ELF-1 (cell line): ENCODE data around the gene CAGE1.
A peak's percentile ranks its signal among the peaks of the same experiment; 100 is the strongest.
"Not testable (repeated sequence)": the region's sequence is repeated elsewhere in the genome, so short reads cannot be mapped to it uniquely, and the experiment has no call there.

Source experiments
- DNase-seq: peaks from one replicate; pipeline ENCODE4 v3.0.0-alpha.2; 2016; ENCODE audit warnings: low read depth, low spot score

The CAGE1 gene

GRCh38 chr6:7339007-7339732 lies 50.4 kb downstream of the CAGE1 start:
- peak; percentile 81 for DNase-seq

GRCh38 chr6:7338031-7338430 lies 51.5 kb downstream of the CAGE1 start:
- no peak for DNase-seq

DNA sequence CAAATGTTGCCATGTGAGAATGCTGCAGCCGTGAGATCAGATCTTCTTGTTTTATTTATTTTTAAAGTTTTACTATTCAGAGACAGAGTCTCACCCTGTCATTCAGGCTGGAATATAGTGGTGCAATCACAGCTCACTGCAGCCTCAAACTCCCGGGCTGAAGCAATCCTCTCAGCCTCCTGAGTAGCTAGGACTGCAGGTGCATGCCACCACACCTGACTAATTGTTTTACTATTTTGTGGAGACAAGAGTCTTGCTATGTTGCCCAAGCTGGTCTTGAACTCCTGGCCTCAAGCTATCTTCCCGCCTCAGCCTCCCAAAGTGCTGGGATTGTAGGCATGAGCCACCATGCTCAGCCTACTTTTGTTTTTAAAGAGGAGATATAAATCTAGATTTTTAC lies 54.0 kb downstream of the CAGE1 start:
- no peak for DNase-seq

DNA sequence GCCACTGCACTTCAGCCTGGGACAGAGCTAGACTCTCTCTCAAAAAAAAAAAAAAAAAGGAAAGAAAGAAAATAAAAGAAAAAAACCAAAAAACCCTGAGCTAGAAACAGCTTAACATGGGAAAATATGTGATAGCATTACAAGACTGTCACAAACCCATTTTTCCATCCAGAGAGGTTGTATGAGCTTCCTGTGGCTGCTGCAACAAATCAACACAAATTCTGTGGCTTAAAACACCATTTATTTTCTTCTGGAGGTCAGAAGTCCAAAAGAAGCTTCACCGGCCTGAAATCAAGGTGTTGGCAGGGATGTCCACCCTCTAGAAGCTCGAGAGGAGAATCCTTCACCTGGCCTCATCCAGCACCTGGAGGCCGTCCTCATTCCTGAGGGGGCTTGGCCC lies 54.9 kb downstream of the CAGE1 start:
- DNase-seq: no peak

DNA sequence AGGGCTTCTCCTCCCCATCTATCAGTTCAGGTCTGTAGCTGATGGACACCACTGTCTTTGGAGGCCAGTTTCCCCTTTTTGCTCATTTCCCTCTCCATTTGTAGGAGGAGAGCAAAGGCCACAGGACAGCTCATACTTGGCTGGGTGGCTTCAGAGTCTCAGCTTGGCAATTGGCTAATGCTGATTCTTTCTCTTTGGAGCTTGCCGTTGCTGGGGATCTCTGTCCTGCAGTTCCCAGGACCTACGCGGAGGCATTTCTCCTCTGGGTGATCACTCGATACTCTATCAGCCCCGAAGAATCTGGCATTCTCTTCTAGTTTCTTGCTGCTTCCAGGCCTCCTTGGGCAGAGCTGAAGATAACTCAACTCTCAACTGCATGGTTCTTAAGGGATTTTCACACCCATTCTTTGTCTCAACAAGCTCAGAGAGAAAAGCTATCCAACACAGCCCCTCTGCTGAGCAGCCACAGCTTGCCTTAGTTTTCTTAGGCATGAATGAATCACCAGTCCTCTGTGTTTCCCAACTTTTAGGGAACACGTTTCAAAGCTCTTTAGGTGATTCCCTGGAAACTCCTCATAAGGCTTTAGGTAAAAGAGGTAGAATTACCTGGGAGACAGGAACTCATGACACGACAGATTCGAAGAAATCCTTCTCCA lies 57.3 kb downstream of the CAGE1 start:
- DNase-seq: no peak

DNA sequence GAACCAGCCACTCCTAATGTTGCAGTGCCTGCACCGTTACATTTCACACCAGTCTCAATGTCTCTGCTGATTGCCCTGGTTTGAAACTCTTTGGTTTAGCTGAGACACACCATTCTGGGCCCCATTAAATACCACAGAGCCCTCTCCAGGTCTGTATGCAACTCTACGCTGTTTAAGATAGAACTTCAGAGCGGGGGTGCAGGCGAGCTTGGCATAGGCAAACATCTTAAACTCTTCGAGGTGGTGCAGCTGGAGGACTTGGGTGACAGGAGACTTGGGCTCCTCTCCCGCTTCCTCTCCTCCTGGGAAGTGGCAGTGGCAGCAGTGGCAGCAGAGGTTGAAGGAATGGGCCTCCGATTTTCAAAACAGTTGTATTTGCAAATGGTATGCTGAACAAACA lies 58.1 kb downstream of the CAGE1 start:
- no peak for DNase-seq

DNA sequence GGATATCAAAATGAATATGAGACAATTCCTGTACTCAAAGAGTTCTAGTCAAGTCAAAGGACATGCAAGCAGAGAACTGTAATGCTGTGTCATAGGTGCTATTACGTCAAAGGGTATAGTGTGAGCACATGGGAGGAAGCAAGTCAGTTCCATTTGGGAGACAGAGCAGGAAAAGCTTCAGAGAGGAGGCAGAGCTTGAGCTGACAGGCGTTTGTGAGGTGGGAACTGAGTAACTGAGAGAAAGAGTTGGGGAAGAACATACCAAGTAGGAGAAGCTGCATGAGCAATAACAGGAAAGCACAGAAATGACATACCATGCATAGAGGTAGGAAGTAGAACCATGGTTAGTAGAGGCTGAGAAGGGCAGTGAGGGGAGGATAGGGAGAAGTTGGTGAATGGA lies 61.3 kb downstream of the CAGE1 start:
- no peak for DNase-seq

GRCh38 chr6:7325750-7326149 lies 63.8 kb downstream of the CAGE1 start:
- no peak for DNase-seq

DNA sequence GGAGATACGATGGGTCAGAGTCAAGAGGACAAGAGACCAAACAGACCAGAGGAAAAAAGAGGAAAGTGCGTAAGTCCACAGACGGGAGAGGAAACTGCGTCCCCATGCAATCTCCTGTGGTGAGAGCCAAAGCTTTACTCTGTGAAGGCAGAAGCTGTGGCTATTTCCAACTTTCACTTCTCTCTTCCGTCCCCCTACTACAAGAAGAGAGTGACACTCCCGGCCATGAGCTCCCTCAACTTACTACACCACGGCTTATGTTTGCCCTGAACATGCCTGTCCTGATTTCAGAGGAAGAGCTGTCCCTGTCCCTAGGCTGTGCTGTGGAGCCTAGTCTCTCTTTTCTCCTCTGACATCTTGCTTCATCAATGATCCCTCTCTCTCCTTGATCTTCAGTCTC lies 65.0 kb downstream of the CAGE1 start:
- no peak for DNase-seq

DNA sequence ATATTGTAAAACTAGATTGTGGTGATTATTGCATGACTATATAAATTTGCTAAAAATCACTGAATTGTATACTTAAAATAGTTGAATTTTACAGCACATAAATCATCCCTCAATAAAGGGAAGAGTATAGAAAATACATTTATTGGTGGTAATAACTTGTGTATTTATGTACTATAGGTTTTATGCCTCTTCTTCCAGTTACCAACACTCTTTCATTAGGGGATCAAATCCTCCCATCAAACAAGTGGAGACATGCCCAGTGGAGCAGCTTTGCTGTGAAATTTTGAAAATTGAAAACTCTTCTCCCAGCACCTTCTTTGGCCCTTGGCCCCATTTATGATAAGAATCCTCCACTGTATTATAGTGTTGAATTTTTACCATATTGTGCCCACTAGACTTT lies 66.5 kb downstream of the CAGE1 start:
- no peak for DNase-seq

- DNase-seq: not testable (repeated sequence)
Observed at GRCh38 chr6:7321866-7322265, 67.7 kb downstream of the CAGE1 start.

DNA sequence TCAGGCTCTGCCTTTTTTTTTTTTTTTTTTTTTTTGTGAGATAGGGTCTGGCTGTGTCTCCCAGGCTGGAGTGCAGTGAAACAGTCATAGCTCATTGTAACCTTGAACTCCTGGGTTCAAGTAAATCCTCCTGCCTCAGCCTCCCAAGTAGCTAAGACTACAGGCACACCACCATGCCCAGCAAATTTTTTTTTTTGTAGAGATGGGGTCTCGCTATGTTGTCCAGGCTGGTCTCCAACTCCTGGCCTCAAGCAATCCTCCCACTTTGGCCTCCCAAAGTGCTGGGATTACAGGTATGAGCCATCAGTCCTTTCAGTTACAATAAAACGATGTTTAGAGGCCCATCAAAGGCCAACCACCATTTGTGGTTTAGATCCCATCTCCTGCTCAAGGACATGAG lies 70.1 kb downstream of the CAGE1 start:
- not testable (repeated sequence) for DNase-seq

GRCh38 chr6:7317538-7317937 lies 72.0 kb downstream of the CAGE1 start:
- DNase-seq: no peak

DNA sequence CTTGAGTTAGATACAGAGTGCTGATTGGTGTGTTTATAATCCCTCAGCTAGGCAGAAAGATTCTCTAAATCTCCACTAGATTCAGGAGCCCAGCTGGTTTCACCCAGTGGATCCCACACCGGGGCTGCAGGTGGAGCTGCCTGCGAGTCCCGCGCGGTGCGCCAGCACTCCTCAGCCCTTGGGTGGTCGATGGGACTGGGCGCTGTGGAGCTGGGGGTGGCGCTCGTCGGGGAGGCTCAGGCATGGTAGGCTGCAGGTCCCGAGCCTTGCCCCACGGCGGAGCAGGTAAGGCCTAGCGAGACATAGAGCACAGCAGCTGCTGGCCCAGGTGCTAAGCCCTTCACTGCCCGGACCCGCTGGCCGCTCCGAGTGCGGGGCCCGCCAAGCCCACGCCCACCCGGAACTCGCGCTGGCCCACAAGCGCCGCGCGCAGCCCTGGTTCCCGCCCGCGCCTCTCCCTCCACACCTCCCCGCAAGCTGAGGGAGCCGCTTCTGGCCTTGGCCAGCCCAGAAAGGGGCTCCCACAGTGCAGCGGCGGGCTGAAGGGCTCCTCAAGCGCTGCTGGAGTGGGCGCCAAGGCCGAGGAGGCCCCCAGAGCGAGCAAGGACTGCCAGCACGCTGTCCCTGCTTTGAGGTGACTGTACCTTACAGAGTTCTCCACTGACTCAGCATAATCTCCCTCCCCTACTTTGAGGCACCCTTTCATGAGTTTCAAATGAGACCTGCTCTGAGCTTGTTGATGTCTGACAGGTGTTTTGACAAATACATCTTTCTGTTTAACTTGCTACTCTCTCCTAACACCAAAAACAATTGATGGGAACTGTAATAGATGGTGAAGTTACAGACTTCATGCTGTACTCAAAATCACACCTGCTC lies 72.6 kb downstream of the CAGE1 start:
- DNase-seq: no peak

DNA sequence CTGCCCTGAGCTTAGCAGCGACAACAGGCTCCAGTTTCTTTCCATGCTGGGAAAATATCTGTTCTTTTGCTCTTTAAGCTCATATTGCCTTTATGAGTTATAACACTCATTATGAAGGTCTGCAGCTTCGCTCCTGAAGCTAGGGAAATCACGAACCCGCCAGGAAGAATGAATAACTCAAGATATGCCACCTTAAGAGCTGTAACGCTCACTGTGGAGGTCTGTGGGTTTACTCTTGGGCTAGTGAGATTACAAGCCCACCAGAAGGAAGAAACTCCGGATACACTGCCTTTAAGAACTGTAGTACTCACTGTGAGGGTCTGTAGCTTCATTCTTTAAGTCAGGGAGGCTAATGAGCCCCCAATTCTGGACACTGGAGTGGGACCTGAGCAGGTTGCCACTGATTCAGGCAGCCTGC lies 73.6 kb downstream of the CAGE1 start:
- DNase-seq: no peak

DNA sequence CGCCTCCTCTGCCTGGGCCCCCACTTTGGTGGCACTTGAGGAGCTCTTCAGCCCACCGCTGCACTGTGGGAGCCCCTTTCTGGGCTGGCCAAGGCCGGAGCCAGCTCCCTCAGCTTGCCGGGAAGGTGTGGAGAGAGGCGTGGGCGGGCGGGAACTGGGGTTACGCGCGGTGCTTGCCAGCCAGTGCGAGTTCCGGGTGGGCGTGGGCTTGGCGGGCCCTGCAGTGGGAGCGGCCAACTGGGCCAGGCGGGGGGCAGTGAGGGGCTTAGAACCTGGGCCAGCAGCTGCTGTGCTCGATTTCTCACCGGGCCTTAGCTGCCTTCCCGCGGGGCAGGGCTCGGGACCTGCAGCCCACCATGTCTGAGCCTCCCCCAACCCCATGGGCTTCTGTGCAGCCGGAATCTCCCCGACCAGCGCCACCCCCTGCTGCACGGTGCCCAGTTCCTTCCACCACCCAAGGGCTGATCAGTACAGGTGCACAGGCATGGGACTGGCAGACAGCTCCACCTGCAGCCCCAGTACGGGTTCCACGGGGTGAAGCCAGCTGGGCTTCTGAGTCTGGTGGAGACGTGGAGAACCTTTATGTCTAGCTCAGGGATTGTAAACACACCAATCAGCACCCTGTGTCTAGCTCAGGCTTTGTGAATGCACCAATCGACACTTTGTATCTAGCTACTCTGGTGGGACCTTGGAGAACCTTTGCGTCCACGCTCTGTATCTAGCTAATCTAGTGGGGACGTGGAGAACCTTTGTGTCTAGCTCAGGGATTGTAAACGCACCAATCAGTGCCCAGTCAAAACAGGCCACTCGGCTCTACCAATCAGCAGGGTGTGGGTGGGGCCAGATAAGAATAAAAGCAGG lies 74.2 kb downstream of the CAGE1 start:
- DNase-seq: not testable (repeated sequence)

GRCh38 chr6:7314414-7314813 lies 75.1 kb downstream of the CAGE1 start:
- DNase-seq: no peak

- no peak for DNase-seq
Observed at GRCh38 chr6:7313505-7314165, 75.9 kb downstream of the CAGE1 start.

DNA sequence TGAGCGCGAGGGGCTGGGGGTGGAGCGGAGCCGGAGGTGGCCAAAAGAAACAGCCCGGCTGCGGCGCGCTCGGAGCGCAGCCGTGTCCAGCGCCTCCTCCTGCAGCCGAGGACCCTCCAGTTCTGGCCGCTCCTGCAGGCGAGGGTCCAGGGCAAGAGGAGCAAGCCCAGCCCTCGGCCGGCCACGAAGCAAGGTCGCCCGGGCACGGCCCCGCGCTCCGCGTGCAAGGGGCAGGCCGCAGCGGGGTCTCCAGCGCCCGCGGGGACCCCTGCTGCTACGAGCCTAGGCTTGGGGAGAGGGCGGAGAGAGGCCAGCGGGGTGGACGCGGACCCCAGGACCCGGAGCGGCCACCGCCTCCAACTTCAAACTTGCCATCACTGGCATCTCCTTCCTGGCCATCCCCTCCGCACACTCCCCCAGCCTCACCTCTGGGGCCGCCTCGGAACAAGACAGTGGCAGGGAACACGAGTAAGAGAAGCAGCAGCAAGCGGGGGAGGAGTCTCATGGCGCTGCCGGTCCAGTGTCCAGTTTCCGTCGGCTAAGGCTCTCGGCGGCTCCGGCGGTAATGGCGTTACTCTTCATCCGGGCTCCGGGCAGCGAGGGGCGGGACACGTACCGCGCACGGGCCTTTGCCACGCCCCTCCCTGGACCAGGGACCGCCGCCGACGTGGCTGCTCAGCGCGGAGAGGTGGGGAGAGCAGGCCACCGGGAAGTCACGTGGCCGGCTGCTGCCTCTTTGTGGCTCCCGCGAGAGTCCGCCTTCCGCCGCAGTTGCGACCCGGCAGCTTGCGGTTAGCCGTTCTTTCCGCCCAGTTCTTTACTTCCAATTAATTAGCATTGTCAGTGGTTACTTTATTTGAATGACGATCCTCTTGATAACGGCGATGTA lies 76.7 kb downstream of the CAGE1 start, which contains the start of gene SSR1:
SSR1 (minus strand) TSS at position 584 of the 889 bp plus-strand sequence; CDS start at position 505, 79 bp downstream.
- peak; percentile 98 for DNase-seq
